SH-SY5Y (cell line): Measurements from ENCODE around the gene HORMAD1.

Experiments used
- GATA2 ChIP-seq: IDR thresholded peaks from 2 replicates; pipeline ENCODE4 v1.6.1; 2011; ENCODE audit warnings: mild to moderate bottlenecking, low read depth, low read length
- GATA3 ChIP-seq: IDR thresholded peaks from 2 replicates; pipeline ENCODE4 v1.6.1; 2011; ENCODE audit warnings: low read depth, mild to moderate bottlenecking, low read length, moderate library complexity

- TF ChIP-seq GATA2 (no peak), GATA3 (no peak)
Measured at GRCh38 chr1:150765296-150765976, 44.7 kb upstream of the HORMAD1 start, which contains the start of gene CTSS.
